Tibial nerve (tissue), 3 donors: ENCODE data around the gene MIGA1.
"Not testable (repeated sequence)": the region's sequence is repeated elsewhere in the genome, so short reads cannot be mapped to it uniquely, and the experiment has no call there.

Source experiments
- CTCF ChIP-seq, 5 experiments: fragments of 200-600 bp in 3 of 5; fragments of 450-650 bp in 2 of 5; sonication (generic) in 3 of 5; IDR thresholded peaks; one replicate each; pipeline ENCODE4 v1.5.1; 2016 to 2019; ENCODE audit warnings: antibody characterized with exemption in 5 of 5, mild to moderate bottlenecking in 3 of 5, moderate library complexity in 2 of 5
- POLR2A ChIP-seq, 2 donors: fragments of 450-650 bp; IDR thresholded peaks; one replicate each; pipeline ENCODE4 v1.6.1; 2017; ENCODE audit warnings: antibody characterized with exemption in 2 of 2, mild to moderate bottlenecking in 2 of 2, moderate library complexity in 2 of 2

GRCh38 chr1:77749489-77749888 is 30.0 kb upstream of the MIGA1 start:
- TF ChIP-seq CTCF, POLR2A (IDR thresholded peaks at IDR 0.05): not testable (repeated sequence)
